Keratinocyte (primary cell): Measurements from ENCODE around the gene FIBIN. TPM values are rescaled to one million over a fixed set of nuclear protein-coding genes. Genes with fewer than 3 reads are reported as not detected.

ENCODE experiments used
- DNase-seq: peaks from one replicate; pipeline ENCODE4 v3.0.0-alpha.2; 2011; ENCODE audit warnings: low read depth, missing footprints, low spot score
- FAIRE-seq: peaks from 2 replicates; lab custom pipeline; 2011; peaks lifted over from hg19 to GRCh38; lab: Jason Lieb, UNC
- H2AFZ ChIP-seq: 2 replicates; pipeline ENCODE4 v1.6.0; 2012; ENCODE audit warnings: low read length, control low read depth, inconsistent platforms; ENCODE audit not compliant: control insufficient read depth
- H3K27ac ChIP-seq: 2 replicates; pipeline ENCODE4 v1.5.1; 2011; ENCODE audit warnings: low read length; ENCODE audit not compliant: control insufficient read depth, insufficient read depth
- H3K27me3 ChIP-seq: 3 replicates; pipeline ENCODE4 v1.6.0; 2011; ENCODE audit warnings: low read length; ENCODE audit not compliant: control insufficient read depth, insufficient read depth; ENCODE audit errors: extremely low read depth
- H3K36me3 ChIP-seq, 2 experiments: 2 replicates in 1 of 2; 3 replicates in 1 of 2; pipeline ENCODE4 v1.5.1; 2011; ENCODE audit warnings: low read length in 2 of 2, mild to moderate bottlenecking in 1 of 2; ENCODE audit not compliant: control insufficient read depth in 2 of 2, insufficient read depth in 2 of 2; ENCODE audit errors: extremely low read depth in 1 of 2
- H3K4me1 ChIP-seq: 3 replicates; pipeline ENCODE4 v1.5.1; 2011; ENCODE audit warnings: low read length; ENCODE audit not compliant: control insufficient read depth, insufficient read depth; ENCODE audit errors: extremely low read depth
- H3K4me2 ChIP-seq: 3 replicates; pipeline ENCODE4 v1.6.0; 2011; ENCODE audit warnings: low read depth, low read length; ENCODE audit not compliant: control insufficient read depth, insufficient read depth; ENCODE audit errors: extremely low read depth
- H3K4me3 ChIP-seq, 3 experiments: fragments of 200-600 bp in 1 of 3; sonication (generic) in 1 of 3; 2 replicates in 2 of 3; 3 replicates in 1 of 3; pipeline ENCODE4 v1.5.1; 2011 to 2016; ENCODE audit warnings: low read length in 3 of 3, mild to moderate bottlenecking in 3 of 3, control low read depth in 2 of 3, inconsistent platforms in 1 of 3, low read depth in 1 of 3, mixed read lengths in 1 of 3, mixed run types in 1 of 3, moderate library complexity in 1 of 3; ENCODE audit not compliant: control insufficient read depth in 2 of 3, insufficient read depth in 2 of 3; ENCODE audit errors: extremely low read depth in 1 of 3
- H3K79me2 ChIP-seq: 2 replicates; pipeline ENCODE4 v1.6.0; 2012; ENCODE audit warnings: low read length; ENCODE audit not compliant: control insufficient read depth, insufficient read depth
- H3K9ac ChIP-seq: 3 replicates; pipeline ENCODE4 v1.6.0; 2011; ENCODE audit warnings: low read length; ENCODE audit not compliant: control insufficient read depth, insufficient read depth; ENCODE audit errors: extremely low read depth
- H3K9me1 ChIP-seq: 3 replicates; pipeline ENCODE4 v1.6.0; 2011; ENCODE audit warnings: low read length; ENCODE audit not compliant: control insufficient read depth, insufficient read depth; ENCODE audit errors: extremely low read depth
- H3K9me3 ChIP-seq: 2 replicates; pipeline ENCODE4 v1.5.1; 2012; ENCODE audit warnings: low read depth, low read length; ENCODE audit not compliant: control insufficient read depth
- H4K20me1 ChIP-seq: 3 replicates; pipeline ENCODE4 v1.6.0; 2011; ENCODE audit warnings: low read length; ENCODE audit not compliant: control insufficient read depth, insufficient read depth; ENCODE audit errors: extremely low read depth
- EZH2 ChIP-seq: IDR thresholded peaks from one replicate; pipeline ENCODE4 v1.6.1; 2012; ENCODE audit warnings: inconsistent platforms, mild to moderate bottlenecking, low read length, moderate library complexity
- dilution Hi-C: fragments of 300-500 bp; cut with MboI; formaldehyde crosslinking; loops from one replicate; pipeline ENCODE4 v1.7.0; 2020; ENCODE audit warnings: low sequenced_read_pairs; ENCODE audit not compliant: extremely low pct_ligation_motif_present
- polyA plus RNA-seq, 5 experiments: library from polyadenylated mRNA; depleted of rRNA in 3 of 5; stranded (reverse) in 3 of 5; stranded (forward) in 1 of 5; unstranded in 1 of 5; fragments of >200 nt; gene quantifications; 1 replicate in 1 of 5; 2 replicates in 3 of 5; 3 replicates in 1 of 5; pipeline versions ENCODE4 v1.2.1 to v1.2.3, GENCODE V29; 2011 to 2012; ENCODE audit warnings: missing spikeins in 2 of 5, low read depth in 1 of 5, low replicate concordance in 1 of 5
- TF ChIP-seq, protein P1 (sequence below), 3 experiments: IDR thresholded peaks in 1 of 3; conservative IDR thresholded peaks in 1 of 3; optimal IDR thresholded peaks in 1 of 3; 2 replicates in 2 of 3; 3 replicates in 1 of 3; pipeline versions ENCODE3 to v1.5.1; 2011; ENCODE audit warnings: low read length in 3 of 3, mild to moderate bottlenecking in 3 of 3, moderate library complexity in 2 of 3, control low read depth in 1 of 3, inconsistent platforms in 1 of 3; ENCODE audit not compliant: insufficient read depth in 2 of 3; ENCODE audit errors: extremely low read depth in 1 of 3

Gene FIBIN
- polyA plus RNA-seq, 1 donor (not counting 4 experiments of a cell fraction or from before 2014, with no cell fraction given) = 0.30 TPM

DNA sequence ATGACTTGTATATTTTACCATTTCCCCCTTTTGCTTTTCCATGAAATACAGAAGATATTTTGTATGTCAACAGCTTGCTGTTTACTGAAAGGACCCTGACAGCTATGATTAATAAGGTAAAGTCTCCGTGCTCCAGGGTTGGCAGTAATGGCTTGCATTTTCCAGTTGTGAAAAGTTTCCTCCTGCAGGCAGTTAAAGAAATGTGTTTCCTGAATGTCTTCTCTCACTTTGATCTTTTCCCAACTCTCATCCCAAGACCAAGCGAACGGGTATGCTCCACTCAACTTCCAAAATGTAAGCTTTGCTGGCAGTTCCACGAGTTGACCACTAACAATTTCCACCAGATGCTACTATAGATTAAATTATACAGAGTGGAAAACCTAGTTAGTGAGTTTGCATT, 8.9 kb downstream of the FIBIN start:
- TF ChIP-seq EZH2 = no peak
- TF ChIP-seq, protein P1, sequence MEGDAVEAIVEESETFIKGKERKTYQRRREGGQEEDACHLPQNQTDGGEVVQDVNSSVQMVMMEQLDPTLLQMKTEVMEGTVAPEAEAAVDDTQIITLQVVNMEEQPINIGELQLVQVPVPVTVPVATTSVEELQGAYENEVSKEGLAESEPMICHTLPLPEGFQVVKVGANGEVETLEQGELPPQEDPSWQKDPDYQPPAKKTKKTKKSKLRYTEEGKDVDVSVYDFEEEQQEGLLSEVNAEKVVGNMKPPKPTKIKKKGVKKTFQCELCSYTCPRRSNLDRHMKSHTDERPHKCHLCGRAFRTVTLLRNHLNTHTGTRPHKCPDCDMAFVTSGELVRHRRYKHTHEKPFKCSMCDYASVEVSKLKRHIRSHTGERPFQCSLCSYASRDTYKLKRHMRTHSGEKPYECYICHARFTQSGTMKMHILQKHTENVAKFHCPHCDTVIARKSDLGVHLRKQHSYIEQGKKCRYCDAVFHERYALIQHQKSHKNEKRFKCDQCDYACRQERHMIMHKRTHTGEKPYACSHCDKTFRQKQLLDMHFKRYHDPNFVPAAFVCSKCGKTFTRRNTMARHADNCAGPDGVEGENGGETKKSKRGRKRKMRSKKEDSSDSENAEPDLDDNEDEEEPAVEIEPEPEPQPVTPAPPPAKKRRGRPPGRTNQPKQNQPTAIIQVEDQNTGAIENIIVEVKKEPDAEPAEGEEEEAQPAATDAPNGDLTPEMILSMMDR (optimal IDR thresholded peaks at IDR 0.05 in 1 of 3, IDR thresholded peaks at IDR 0.05 in 1 of 3, conservative IDR thresholded peaks at IDR 0.05 in 1 of 3; ENCODE audit: extremely low read depth in 1 of 3, insufficient read depth in 2 of 3, low read length in 3 of 3) = no peak
- Histone ChIP-seq H4K20me1 (no peaks in the 10 kb centered on the region), H3K79me2 (no peaks in the 10 kb centered on the region), H3K36me3 (no peaks in the 10 kb centered on the region), H3K4me3 (no peak overlapping the region), H3K4me2 (no peak overlapping the region), H3K9me1 (no peaks in the 10 kb centered on the region), H3K27ac (no peak overlapping the region), H3K9me3 (no peaks in the 10 kb centered on the region), H3K4me1 (no peaks in the 10 kb centered on the region), H2AFZ (no peak overlapping the region), H3K27me3 (no peaks in the 10 kb centered on the region), H3K9ac (no peak overlapping the region)
- FAIRE-seq (no peak), DNase-seq (no peak)
- dilution Hi-C loops = no loop called here

DNA sequence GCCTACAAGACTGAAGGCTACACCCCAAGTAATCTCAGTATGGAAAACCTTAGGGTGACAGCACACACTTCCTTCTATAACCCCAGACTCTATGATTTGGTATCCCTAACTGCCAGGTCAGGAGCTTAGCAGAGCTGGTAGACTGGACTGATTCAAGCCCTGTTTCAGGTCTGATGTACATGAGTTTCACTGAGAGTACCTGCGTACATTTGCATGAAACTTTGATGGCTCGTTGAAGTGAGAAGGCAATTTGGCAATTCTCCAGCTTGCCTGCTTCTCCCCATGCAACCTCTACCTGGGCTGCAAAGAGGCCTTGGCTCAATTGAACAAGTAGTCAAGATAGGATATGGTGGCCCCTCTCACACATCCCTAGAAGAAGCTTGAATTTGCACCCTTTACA, 10.2 kb downstream of the FIBIN start:
- Histone ChIP-seq H3K9ac (no peak overlapping the region), H3K27me3 (no peaks in the 10 kb centered on the region), H3K4me1 (no peaks in the 10 kb centered on the region), H3K79me2 (no peaks in the 10 kb centered on the region), H3K4me3 (no peak overlapping the region), H3K36me3 (no peaks in the 10 kb centered on the region), H3K9me3 (no peaks in the 10 kb centered on the region), H2AFZ (no peak overlapping the region), H3K4me2 (no peak overlapping the region), H3K27ac (no peak overlapping the region), H4K20me1 (no peaks in the 10 kb centered on the region), H3K9me1 (no peaks in the 10 kb centered on the region)
- TF ChIP-seq, protein P1 (optimal IDR thresholded peaks at IDR 0.05 in 1 of 3, IDR thresholded peaks at IDR 0.05 in 1 of 3, conservative IDR thresholded peaks at IDR 0.05 in 1 of 3; ENCODE audit: extremely low read depth in 1 of 3, insufficient read depth in 2 of 3, low read length in 3 of 3) = no peak
- no peak for TF ChIP-seq EZH2
- dilution Hi-C loops = no loop called here
- DNase-seq = no peak
- no peak for FAIRE-seq
